Nephron progenitor cell (in vitro differentiated cells): ENCODE results near the gene CNN1.
"Not testable (repeated sequence)": the region's sequence is repeated elsewhere in the genome, so short reads cannot be mapped to it uniquely, and the experiment has no call there.

Experiments
- DNase-seq: peaks from one replicate; pipeline ENCODE4 v3.0.0; 2021
- H3K27ac Mint-ChIP-seq: 2 replicates; pipeline ENCODE4 v1.8.0; 2021; ENCODE audit warnings: mild to moderate bottlenecking, moderate library complexity, mixed read lengths
- H3K27me3 Mint-ChIP-seq: 2 replicates; pipeline ENCODE4 v1.8.0; 2021; ENCODE audit warnings: mild to moderate bottlenecking, low read depth, mixed read lengths; ENCODE audit not compliant: poor library complexity
- H3K36me3 Mint-ChIP-seq: 2 replicates; pipeline ENCODE4 v1.8.0; 2021; ENCODE audit warnings: low read depth, mixed read lengths
- H3K4me1 Mint-ChIP-seq: 2 replicates; pipeline ENCODE4 v1.8.0; 2021; ENCODE audit warnings: mixed read lengths
- H3K4me3 Mint-ChIP-seq: 2 replicates; pipeline ENCODE4 v1.8.0; 2021; ENCODE audit warnings: mild to moderate bottlenecking, moderate library complexity, mixed read lengths
- H3K9me3 Mint-ChIP-seq: 2 replicates; pipeline ENCODE4 v1.8.0; 2021; ENCODE audit warnings: mild to moderate bottlenecking, moderate library complexity, mixed read lengths
- TF ChIP-seq, protein P1 (sequence below): fragments of 200-600 bp; sonication (generic); IDR thresholded peaks from 2 replicates; pipeline ENCODE4 v1.5.0; 2021; ENCODE audit warnings: antibody characterized with exemption

The CNN1 gene

GRCh38 chr19:11598746-11599145, 60.1 kb downstream of the CNN1 start:
- Mint-ChIP-seq H3K9me3 (peaks cover 65% of the 10 kb centered on the region), H3K4me1 (peaks cover 12% of the 10 kb centered on the region), H3K36me3 (peaks cover 62% of the 10 kb centered on the region), H3K27ac (no peak overlapping the region), H3K27me3 (peaks cover 15% of the 10 kb centered on the region), H3K4me3 (peak overlapping the region; percentile 95)
- DNase-seq, result no peak
- TF ChIP-seq, protein P1, sequence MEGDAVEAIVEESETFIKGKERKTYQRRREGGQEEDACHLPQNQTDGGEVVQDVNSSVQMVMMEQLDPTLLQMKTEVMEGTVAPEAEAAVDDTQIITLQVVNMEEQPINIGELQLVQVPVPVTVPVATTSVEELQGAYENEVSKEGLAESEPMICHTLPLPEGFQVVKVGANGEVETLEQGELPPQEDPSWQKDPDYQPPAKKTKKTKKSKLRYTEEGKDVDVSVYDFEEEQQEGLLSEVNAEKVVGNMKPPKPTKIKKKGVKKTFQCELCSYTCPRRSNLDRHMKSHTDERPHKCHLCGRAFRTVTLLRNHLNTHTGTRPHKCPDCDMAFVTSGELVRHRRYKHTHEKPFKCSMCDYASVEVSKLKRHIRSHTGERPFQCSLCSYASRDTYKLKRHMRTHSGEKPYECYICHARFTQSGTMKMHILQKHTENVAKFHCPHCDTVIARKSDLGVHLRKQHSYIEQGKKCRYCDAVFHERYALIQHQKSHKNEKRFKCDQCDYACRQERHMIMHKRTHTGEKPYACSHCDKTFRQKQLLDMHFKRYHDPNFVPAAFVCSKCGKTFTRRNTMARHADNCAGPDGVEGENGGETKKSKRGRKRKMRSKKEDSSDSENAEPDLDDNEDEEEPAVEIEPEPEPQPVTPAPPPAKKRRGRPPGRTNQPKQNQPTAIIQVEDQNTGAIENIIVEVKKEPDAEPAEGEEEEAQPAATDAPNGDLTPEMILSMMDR, result no peak

DNA sequence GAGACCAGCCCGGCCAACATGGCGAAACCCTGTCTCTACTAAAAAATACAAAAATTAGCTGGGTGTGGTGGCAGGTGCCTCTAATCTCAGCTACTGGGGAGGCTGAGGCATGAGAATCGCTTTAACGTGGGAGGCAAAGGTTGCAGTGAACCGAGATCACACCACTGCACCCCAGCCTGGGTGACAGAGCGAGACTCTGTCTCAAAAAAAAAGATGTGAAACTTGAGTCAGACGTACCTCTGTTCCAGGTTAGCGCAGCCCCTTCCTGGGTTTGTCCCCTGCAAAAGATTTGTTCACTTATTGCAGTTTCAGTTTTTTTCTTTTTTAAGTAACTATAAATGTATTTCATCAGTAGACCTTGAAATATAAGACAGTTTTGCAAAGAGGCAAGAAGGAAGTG, 61.1 kb downstream of the CNN1 start:
- Mint-ChIP-seq H3K4me3 (peak overlapping the region; percentile 95), H3K4me1 (peaks cover 12% of the 10 kb centered on the region), H3K27me3 (peaks cover 19% of the 10 kb centered on the region), H3K9me3 (peaks cover 75% of the 10 kb centered on the region), H3K36me3 (peaks cover 71% of the 10 kb centered on the region)
- not testable (repeated sequence) for H3K27ac Mint-ChIP-seq, DNase-seq
